SKM-1 treated with dmso at 0.1 percent for 144 hours (cell line): ENCODE results near the gene OR52I1.

Experiments
- DNase-seq: peaks from one replicate; lab custom pipeline; 2025; ENCODE audit not compliant: unreplicated experiment; lab: John Stamatoyannopoulos, UW

Gene OR52I1, protein sequence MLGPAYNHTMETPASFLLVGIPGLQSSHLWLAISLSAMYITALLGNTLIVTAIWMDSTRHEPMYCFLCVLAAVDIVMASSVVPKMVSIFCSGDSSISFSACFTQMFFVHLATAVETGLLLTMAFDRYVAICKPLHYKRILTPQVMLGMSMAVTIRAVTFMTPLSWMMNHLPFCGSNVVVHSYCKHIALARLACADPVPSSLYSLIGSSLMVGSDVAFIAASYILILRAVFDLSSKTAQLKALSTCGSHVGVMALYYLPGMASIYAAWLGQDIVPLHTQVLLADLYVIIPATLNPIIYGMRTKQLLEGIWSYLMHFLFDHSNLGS

DNA sequence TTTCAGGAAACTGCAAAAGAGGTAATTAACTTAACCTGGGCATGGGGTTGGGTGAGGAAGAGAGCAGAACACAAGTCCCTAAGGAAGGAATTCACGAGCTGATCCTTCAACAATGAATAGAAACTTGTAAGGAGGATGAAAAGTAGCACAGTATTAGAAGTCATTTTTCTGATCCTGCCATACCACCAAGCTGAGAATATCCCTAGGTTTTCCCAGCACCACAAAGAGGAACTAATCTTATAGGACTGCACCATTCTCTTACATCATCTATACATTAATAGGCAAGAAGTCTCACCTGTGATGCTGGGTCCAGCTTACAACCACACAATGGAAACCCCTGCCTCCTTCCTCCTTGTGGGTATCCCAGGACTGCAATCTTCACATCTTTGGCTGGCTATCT lies at the start of gene OR52I1:
Gene OR52I1 (plus strand): TSS at position 301 of the 400 bp plus-strand sequence. CDS start 0 bp downstream, at position 301.
- no peak for DNase-seq

DNA sequence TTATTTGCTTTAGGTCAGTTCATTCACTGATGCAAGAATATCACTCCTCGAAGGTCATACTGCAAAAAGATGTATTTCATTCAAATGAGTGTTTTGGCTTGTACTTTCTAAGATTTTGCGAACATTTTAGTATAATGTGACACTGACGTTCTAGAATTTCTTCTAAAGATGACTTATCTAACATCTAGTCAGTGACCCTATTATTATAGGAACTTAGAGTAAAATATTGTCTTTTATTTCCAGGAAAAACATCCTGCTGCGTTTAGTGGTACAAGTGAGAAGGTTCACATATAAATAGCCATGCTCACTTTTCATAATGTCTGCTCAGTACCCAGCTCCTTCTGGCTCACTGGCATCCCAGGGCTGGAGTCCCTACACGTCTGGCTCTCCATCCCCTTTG lies 48.9 kb upstream of the OR52I1 start, which contains the start of gene OR52M1:
Gene OR52M1 (plus strand): TSS at position 301 of the 400 bp plus-strand sequence. CDS start 0 bp downstream, at position 301.
- DNase-seq = no peak

DNA sequence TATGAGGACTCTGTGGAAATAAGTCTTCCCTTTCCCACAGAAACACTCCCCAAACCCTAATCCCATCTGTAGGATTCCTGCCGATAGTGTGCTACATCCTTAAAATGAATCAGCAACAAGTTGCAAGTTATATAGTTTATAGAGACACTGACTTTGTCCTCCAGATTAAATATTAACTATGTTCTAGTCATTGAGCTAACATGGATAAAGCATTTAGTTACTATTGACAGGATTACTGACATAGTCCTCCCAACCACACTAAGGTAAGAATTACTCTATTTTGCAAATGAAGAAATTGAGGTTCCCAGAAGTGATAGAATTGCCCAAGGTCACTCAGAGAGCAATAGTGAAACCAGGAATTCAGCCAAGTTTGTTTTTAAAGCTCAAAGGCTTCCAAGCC lies 47.0 kb upstream of the OR52I1 start:
- no peak for DNase-seq

DNA sequence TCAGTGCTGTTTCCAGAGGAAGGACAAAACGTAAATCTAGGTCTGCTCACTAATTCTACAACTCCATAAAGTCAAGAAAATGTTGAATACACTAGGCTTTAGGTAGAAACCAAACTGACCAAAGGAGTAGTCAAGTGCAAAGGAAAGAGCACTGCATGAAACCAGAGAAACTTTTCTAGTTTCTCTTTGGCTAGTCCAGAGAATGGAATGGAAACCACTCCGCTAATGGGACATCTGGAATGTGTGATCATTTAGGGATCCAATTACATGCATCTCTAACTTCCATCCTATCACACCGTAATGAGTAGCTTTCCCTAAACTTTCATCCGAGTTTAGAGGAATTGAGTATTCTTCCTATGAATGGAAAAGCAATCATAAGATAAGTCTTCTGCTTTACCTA lies 46.4 kb upstream of the OR52I1 start:
- no peak for DNase-seq

DNA sequence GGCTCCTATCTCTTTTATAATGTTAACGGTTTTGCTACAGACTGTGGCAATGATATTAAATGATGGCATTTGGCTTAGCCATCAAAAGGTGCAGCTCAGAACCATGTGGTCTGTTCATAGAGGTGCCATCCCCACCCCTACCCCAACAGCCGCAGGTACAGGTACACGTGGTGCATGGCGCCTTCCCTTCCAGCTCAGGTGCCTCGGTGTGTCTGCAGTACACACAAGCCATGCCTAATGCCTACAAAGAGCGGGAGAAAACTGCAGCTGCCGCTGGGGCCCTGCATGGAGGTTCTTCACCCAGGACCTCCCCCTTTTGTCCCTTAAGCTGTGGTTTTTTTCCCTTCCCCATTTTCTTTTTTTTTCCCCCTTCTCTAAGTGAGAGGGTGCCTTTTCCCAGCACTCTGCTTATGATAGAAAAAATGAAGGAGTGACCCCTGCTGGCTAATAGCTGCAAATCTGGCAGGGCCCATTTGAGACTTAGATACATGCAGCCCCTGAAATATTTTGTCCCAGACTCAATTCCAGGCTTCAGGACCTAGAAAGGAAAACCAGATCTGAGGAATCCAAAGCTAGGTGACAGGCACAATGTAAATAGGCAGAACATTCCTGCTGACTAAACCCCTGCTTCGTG lies 42.4 kb upstream of the OR52I1 start:
- DNase-seq = peak; percentile 24

DNA sequence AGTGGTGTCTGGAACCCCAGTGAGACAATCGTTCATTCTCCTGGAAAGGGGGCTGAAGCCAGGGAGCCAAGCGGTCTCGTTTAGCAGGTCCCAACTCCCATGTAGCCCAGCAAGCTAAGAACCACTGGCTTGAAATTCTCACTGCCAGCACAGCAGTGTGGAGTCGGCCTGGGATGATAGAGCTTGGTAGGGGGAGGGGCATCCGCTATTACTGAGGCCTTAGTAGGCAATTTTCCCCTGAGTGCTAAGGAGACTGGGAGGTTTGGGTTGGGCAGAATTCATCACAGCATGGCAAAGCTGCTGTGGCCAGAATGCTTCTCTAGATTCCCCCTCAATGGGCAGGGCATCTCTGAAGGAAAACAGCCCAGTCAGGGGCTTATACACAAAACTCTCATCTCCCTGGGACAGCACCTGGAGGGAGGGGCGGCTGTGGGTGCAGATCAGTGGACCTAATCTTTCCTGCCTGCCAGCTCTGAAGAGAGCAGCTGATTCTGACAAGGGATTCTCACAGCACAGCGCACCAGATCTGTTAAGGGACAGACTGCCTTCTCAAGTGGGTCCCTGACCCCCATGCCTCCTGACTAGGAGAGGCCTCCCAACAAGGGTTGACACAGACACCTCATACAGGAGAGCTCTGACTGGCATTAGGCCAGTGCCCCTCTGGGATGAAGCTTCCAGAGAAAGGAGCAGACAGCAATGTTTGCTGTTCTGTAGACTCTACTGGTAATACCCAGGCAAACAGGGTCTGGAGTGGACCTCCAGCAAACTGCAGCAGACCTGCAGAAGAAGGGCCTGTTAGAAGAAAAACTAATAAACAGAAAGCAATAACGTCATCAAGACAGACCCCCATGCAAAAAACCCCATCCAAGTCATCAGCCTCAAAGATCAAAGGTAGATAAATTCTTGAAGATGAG lies 34.1 kb upstream of the OR52I1 start:
- DNase-seq = no peak

DNA sequence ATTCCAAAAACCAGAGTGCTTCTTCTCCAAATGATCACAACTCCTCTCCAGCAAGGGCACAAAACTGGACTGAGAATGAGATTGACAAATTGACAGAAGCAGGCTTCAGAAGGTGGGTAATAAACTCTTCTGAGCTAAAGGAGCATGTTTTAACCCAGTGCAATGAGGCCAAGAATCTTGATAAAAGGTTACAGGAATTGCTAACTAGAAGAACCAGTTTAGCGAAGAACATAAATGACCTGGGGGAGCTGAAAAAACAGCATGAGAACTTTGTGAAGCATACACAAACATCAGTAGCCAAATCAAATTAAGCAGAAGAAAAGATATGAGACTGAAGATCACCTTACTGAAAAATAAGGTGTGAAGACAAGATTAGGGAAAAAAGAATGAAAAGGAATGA lies 33.4 kb upstream of the OR52I1 start:
- DNase-seq = no peak

DNA sequence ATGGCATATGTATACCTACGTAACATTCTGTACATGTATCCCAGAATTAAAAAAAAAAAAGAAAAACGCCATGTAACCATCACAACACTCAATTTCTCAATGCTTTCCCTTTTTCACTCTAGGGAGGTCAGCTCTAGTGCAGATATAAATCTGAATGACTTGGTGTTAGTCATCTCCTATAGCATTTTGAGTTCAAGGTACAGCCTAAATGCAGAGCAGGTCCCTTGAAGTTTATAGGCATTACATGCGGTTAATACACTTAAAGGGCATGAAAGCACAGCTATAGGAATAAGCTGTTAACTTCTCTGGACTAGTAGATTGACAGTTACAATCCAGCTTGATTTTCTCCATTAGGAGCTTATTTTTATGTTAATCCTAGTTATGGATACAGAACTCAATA lies 28.5 kb upstream of the OR52I1 start:
- DNase-seq = no peak

DNA sequence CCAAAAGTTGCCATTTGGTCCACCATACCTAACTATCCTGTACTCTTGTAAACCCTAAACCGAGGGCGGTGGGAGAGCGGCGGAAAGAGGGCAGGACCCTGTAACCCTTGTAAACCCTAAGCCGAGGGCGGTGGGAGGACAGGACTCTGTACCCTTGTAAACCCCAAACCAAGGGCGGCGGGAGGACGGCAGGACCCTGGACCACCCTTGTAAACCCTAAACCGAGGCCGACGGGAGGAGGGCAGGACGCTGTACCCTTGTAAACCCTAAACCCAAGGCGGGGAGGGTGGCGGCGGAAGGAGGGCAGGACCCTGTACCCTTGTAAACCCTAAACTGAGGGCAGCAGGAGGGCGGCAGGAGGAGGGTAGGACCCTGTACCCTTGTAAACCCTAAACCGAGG lies 24.8 kb upstream of the OR52I1 start:
- no peak for DNase-seq

DNA sequence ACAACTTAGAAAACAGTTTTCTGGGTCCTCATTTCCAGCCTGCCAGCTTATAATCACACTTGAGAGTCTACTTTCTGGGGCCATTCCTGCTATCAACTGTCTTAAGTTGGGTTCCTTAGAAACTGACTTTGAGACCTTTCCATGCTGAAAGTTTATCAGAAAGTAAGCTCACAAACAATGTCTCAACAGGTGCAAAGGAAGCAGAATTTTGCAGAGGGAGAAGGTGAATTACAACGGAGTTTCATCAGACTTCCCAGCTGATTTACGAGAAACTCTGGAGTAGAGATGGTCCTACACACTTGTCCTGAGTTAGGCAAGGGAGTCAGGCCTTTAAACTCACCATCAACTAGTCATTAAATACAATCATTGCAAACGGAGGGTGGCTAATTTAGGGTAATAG lies 17.0 kb upstream of the OR52I1 start:
- DNase-seq = no peak

DNA sequence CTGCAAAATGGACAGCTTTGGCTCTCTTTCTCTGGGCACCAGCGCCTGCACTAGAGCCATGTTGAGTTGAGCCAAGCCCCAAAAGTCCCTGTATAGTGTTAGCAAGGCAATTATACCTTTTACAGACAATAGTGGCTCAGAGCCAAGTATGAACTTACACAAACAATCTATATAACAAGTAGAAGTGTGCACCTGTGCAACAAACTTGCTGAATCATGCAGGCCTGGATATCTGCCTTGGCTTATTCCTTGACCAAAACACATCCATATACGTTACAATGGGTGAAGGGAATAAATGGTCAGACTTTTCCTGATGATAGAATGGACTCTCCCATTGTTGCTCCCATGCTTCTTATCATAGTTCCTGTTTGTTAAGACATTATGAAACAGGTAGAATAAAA lies 16.1 kb upstream of the OR52I1 start:
- DNase-seq = no peak

DNA sequence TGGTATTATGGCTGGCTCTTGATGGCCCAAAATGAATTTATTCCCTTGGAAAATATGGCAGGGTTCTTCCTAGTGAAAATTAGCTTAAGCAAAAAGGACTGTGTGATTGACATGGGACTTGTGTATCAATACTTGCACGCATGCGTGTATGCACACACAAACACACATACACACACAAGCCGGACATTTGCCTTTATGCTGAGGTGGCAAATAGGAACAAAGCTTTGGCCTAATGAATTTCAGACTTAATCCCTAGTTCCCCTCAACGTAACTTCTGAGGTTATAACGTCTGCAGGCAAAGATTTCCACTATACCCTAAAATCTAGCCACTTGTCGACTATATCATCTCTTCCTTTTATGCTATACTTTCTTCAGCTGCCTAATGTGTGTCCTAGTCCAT lies 15.2 kb upstream of the OR52I1 start:
- DNase-seq = no peak

DNA sequence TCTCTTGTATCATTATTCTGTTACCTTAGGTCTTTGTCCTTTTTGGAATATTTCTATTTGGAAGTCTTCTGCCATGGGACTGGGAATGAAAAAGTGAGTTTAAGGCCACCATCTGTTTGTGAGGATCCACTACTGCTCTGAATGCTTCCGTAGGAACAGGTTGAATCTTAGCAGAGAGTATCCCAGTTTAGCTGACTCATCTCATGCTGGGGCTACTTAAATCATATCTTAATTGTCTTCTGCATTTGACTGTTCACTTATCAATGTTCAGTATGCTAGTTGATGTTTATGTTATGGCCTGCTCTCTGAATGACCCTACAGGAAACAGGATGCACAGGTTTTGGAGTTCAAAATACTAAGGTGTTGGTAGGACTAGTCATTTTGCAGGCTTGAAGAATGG lies 13.7 kb upstream of the OR52I1 start:
- DNase-seq = no peak

DNA sequence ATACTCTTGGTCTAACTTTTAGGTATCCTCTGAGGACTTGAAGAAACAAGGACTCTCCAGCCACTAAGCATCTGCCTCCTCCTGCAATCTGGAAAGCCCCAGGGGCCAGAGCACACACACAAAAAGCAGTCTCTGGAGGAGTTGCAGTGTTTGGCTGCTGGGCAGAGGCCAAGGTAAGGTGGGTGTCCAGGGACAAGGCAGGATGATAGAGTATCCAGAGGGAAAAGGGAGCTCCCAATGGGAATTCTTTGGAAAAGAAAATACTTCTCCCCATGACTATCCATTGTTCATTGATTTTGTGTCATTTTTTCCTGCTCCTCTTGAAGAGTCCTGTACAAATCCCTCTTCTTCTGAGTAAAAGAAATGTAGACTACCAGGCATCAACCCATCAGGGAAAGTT lies 12.4 kb upstream of the OR52I1 start, which contains the start of gene OR52I2:
Gene OR52I2 (plus strand): TSS at position 301 of the 400 bp plus-strand sequence.
- DNase-seq = no peak

DNA sequence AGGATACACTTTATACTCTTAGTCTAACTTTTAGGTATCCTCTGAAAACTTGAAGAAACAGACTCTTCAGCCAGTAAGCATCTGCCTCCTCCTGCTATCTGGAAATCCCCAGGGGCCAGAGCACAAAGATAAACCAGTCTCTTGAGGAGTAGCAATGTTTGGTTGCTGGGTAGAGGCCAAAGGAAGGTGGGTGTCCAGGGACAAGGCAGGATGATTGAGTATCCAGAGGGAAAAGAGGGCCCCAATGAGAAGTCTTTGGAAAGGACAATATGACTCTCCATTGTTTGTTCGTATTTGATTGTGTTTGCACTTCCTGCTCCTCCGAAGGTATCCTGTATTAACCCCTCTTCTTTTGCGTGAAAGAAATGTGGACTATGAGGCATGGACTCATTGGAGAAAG lies 4.8 kb upstream of the OR52I1 start:
- DNase-seq = no peak

DNA sequence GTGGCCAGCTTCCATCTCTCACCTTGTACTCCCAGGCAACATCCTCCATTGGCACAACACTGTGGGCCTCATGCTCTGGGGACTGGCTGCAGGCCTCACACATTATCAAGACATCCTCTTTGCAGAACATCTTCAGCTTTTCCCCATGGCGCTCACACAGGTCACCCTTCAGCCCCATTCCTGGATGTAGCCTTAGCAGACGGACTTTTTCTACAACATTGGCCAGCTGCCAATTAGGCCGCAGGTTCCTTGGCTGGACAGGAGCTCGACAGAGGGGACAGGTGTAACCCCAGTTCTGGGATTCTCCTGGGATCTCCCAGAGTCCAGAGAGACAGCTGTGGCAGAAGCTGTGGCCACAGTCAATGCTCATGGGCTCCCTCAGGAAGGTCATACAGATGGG lies 11.2 kb downstream of the OR52I1 start:
- DNase-seq = no peak

DNA sequence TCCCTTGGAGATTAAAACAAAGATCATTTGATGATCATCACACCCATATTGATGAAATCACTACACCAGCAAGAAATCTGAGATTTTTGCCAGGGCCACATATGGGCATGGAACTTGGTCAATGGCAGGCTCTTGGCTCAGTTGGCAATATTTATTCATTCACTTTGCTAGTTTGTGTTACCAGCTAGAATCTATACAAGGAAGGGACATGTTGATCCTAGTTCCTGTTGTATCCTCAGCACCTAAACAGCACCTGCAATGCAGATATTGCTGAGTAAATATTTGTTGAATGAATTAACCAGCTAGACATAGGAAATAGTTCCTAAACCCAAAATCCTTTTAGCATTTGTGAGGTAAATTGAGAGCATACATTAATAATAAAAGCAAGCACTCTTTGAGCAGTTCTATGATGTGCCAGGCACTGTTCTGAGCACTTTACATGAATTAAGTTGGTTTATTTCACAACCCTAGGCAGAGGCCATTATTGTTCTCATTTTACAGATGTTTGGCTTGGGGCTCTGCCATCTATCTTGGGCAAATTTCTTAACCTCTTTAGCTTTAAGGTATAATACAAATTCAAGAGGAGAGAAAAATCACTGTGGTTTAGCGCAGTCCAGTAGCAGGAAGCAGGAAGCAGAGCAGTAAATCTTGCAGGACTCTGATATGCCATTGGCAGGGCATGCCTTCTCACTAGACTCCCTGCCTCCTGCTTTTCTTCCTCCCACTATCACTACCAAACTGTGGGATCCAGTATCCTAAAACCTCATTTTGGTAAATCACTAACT lies 12.6 kb downstream of the OR52I1 start:
- no peak for DNase-seq

DNA sequence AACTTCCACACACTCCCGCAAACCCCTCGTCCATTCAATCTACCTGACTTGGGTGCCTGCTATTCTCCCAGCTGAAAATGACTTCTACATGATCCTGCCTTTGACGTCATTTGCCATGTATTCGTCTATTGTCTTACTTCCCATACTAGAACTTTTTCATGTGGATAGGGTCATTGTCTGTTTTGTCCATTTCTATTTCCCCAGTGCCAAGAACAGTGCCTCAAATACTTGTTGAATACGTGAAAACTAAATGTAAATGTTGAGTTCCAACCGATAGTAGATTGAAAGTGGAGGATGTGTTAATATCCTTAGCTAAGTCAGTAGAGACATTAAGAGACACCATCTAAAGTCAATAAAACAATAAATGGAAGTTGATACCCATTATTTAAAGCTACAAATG lies 13.3 kb downstream of the OR52I1 start:
- DNase-seq = no peak

DNA sequence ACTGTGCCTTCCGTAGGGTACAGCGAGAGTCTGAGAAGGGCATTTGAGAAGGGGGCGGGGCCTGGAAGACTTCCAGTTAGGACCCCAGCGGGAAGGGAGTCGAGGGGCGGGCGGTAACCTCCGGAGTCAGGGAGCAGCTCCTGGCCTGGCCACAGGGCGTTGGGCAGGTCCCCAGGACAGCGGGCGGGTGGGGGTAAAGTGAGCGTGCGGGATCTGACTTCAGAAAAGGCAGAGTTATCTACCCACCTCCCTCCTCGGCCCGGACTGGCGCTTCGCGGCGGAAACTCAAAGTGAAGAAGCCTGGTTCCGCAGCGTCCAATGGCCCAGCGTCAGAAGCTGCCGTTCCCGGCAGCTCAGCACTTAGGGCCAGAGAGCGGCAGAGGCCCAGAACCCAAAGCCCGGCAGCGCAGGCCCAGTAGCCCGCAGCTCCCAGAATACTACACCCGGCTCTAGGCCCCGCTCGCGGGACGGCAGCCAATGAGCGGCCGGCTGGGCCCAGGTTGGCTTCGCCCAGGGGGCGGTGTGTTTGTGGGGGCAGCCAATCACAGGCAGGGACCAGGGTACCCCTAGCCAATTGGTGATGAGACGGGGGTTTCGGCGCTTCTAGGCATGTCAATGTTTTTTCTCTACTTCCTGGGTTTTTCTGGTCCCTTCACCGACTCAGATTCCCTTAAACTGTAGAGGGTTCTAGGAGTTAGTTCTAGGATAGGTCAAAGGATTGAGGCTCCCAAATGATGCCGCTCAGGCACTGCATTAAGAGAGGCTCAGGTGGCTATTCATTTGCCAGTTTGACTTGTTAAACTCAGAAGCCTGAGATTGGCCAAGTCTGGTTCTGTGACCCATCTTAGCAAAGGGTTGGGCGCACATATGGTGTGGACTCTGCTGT lies 14.2 kb downstream of the OR52I1 start, which contains the start of gene TRIM68:
Gene TRIM68 (minus strand): TSS at position 451 of the 886 bp plus-strand sequence. CDS start 2,727 bp downstream, outside the sequence.
- peak; percentile 88 for DNase-seq
